ENCODE measurements around the gene CYLD.
A peak's percentile ranks its signal among the peaks of the same experiment; 100 is the strongest.

The CYLD gene

DNA sequence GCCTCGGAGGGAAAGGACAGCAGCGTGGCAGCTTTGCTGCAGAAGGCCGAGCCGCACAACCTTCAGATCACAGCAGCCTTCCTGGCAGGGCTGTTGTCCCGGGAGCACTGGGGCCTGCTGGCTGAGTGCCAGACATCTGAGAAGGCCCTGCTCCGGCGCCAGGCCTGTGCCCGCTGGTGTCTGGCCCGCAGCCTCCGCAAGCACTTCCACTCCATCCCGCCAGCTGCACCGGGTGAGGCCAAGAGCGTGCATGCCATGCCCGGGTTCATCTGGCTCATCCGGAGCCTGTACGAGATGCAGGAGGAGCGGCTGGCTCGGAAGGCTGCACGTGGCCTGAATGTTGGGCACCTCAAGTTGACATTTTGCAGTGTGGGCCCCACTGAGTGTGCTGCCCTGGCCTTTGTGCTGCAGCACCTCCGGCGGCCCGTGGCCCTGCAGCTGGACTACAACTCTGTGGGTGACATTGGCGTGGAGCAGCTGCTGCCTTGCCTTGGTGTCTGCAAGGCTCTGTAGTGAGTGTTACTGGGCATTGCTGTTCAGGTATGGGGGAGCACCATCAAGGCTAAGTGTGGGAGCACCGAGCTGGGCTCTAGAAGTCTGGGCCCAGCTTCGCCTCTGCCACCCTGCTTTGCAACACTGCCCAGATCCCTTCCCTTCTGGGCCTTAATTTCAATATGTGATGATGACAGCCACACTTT lies 29.9 kb upstream of the CYLD start:
- DNase-seq = no peak

DNA sequence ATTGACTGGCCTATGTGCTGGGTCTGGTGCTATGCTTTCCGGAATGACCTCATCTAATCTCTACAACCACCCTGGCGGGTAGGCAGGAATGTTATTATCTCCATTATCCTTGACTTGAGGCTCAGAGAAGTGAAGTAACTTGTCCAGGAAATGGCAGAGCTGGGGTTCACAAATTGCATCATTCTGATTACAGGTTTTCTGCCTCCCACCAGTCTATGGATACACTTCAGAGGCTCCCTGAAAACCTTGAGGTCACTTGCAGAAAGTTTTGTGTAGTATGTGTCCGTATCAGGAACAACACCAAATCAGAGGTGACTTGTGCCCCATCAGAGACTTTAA lies 29.4 kb upstream of the CYLD start:
- DNase-seq = no peak

GRCh38 chr16:50712956-50713355 lies 28.9 kb upstream of the CYLD start:
- DNase-seq = no peak

GRCh38 chr16:50717091-50717490 lies 24.8 kb upstream of the CYLD start:
- DNase-seq = no peak

GRCh38 chr16:50717494-50717893 lies 24.4 kb upstream of the CYLD start:
- no peak for DNase-seq

GRCh38 chr16:50718061-50718760 lies 23.7 kb upstream of the CYLD start:
- DNase-seq = no peak

DNA sequence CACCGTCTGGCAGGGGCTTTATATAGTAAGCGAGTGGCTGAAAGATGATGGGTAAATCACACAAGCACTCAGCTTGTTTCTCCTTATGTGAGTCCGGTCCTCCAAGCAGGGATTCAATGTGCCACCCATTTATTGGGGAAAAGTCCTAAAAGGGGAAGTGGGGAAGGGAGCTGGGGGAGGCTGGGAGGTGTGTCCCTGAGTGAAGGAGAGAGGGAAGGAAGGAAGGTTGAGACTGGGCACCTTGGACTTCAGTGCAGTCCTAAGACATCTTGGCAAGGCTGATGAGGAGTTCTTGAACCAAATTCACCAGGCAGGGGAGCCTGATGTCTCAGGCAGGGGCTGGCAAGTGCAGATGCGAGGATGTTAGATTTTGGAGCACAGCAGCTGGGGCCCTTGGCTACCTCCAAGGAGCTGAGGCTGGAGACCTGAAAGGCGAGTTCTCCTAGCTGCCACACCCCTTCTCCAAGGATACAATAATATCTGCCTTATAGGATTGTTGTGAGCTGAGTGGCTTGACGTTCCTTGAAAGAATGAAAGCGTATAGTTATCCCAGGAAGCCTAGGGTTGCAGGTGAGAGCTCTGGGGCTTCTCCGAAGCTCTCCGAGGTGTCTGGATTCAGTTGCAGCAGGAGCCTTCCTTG lies 23.0 kb upstream of the CYLD start:
- DNase-seq = no peak

DNA sequence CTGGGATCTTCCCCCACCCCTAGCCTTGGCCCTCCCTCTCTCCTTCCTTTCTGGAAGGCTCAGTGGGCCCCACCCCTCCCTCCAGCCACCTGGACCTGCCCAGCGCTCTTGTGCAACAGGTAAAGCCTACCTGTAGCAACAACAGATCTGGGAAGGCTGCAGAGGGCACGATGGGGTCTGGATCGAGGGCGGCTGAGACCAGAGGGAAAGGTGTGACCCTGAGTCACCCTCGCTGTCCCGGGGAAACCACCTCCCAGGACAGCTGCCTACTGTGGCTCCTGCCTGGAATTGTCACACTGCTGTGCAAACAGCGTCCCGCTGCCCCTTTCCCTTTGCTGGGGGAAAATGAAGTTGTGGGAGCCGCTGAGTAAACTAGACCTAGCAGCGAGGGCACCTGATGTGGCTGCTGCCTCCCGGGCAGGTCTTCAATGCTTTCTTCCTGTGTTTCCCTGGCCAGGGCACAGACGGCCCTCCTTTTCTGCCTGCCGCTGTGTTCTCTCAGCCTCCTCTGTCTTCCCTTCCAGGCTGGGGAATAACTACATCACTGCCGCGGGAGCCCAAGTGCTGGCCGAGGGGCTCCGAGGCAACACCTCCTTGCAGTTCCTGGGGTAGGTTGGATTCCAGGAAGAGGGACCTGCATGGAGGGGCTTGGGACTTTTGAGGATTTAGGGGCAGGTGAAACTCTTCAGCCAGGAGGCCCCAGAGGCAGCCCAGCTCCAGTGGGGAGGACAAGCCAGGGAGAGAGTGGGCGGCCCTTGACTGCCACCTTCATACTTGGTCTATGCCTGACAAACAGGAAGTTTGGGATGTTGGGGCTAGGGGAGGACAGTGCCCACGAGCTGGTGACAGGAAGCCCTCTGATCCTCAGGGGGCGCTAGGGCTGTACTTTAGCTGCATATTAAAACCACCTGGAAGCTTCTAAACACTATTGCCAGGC lies 22.2 kb upstream of the CYLD start:
- DNase-seq = no peak

- no peak for DNase-seq
These were observed 20.1 kb upstream of the CYLD start for GRCh38 chr16:50721549-50722404.

DNA sequence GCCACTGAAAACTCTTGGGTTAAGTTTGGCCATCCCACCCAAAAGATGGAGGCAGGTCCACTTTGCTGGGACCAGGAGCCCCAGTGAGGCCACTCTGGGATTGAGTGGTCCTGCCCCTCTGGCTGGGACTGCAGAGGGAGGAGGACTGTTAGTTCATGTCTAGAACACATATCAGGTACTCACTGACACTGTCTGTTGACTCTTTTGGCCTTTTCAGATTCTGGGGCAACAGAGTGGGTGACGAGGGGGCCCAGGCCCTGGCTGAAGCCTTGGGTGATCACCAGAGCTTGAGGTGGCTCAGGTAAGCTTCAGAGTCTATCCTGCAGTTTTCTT lies 19.5 kb upstream of the CYLD start:
- DNase-seq = no peak

GRCh38 chr16:50722960-50723359 lies 18.9 kb upstream of the CYLD start:
- DNase-seq = no peak

DNA sequence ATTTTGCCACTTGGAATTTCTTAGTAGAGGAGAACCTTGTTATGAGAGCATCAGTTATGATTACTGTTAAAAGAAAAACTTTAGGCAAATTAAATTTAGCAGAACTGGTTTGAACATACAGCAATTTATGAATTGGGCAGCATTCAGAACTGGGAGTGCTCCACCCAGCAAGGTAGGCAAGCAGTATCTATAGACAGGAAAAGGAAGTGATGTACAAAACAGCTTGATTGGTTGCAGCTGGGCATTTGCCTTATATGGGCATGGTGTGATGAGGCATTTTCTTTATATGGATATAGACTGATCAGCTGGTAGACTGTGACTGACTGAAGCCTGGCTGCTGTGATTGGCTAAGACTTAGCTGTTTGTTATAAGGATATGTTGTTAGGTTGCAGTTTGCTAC lies 17.6 kb upstream of the CYLD start:
- DNase-seq = no peak

GRCh38 chr16:50731130-50731988 lies 10.5 kb upstream of the CYLD start:
- DNase-seq = peak in 1 of 2 donors; percentile 11

GRCh38 chr16:50731989-50732832 lies 9.7 kb upstream of the CYLD start:
- no peak for DNase-seq

DNA sequence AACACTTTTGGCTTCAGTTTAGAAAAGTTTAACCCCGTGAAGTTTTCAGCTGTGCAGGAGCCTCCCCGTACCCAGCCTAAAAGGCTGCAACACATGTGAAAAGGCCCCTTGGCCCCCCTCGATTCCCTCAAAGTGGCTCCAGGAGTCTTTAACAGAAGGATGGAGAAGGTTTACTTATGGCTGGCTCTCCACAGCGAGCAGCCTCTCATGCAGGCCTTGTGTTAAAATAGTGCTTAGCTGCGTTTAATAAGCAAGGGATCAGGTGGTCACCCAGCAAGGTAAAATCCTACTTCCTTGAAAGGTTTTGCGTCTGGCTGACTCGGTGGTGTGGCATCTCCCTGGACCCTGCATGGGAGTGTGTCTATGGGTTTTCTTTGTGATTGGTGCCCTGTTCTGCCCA lies 8.4 kb upstream of the CYLD start:
- DNase-seq = no peak

GRCh38 chr16:50735629-50736122 lies 6.2 kb upstream of the CYLD start:
- no peak for DNase-seq

DNA sequence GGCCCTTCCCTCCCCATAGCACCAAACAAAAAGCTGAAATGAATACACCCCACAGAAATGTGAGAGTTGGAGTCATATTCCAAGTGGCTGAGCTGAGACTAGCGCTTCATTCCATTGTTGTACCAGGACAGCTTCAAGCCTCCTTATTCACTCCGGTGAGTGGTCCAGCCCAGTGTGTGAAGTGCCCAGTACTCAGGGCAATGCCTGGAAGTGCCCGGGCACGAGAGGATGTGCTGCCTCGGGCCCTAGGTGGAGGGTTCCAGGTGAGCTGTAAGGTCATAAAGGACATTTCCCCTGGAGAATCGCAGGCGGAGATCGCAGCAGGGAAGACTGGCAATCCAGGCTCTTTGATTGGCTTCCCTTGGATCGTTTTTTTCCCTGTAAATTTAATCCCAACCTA lies 5.4 kb upstream of the CYLD start:
- no peak for DNase-seq

DNA sequence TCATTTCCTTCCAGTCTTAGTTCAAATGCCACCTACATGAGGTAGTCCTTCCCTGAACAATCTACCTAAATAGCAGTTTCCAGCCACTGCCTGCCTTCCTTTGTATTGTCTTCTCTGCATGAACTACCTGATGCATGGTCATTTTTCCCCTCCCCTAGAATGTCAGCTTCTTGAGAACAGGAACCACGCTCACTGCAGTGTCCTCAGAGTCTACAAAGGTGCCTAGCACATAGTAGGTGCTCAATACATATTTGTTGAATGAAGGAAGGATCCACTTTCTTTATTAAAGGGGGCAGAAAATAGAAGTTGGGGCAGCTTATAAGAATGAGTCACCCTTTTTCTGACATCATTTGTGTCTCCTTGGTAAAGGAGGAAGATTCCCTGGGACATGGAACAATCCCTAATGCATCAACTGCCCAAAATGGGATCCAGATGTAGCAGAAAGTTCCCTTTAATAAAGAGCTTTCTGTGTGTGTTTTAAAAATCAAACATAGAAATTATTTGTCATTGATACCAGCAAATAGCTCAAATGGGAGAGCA lies 4.4 kb upstream of the CYLD start:
- DNase-seq = no peak

DNA sequence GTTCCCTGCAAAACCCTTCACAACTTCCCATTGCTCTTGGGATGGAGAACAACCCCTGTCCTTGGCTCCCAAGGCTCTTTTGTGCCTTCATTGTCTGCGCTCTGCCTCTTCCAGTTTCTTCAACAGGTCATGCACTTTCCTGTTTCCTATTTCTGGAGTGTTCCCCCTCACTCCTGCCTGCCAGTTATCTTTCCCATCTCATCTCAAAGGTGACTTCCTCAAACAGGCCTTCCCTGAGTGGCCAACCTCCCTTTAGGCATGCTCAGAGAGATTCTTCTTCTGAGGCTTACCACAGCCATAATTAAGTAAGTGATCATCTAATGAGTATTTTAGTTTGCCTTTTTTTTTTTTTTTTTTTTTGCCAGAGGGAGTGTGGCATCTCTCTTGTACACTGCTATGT lies 2.9 kb upstream of the CYLD start:
- no peak for DNase-seq

- peak in 1 of 2 donors; percentile 18 for DNase-seq
These were observed 1.1 kb upstream of the CYLD start for GRCh38 chr16:50740736-50741135.

Data from activated CD4-positive, alpha-beta T cell treated with anti-CD3 and anti-CD28 coated beads for 4 hours (primary cell).